CD14-positive monocyte (primary cell): Measurements from ENCODE around the gene PYROXD2. TPM values are rescaled to one million over a fixed set of nuclear protein-coding genes. Genes with fewer than 3 reads are reported as not detected.

Experiments used
- DNase-seq, 3 donors: peaks; one replicate each; pipeline ENCODE4 v3.0.0-alpha.2; 2011 to 2022
- H2AFZ ChIP-seq: 2 replicates; pipeline ENCODE4 v1.6.0; 2012; ENCODE audit warnings: mild to moderate bottlenecking, low read depth, low read length, inconsistent platforms; ENCODE audit not compliant: insufficient read depth, poor library complexity, severe bottlenecking
- H3K27ac ChIP-seq, 2 donors: 1 replicate in 1 of 2; 2 replicates in 1 of 2; pipeline ENCODE4 v1.5.1; 2012 to 2013; ENCODE audit warnings: low read length in 2 of 2, control low read depth in 1 of 2, inconsistent platforms in 1 of 2, low read depth in 1 of 2, mild to moderate bottlenecking in 1 of 2
- H3K27me3 ChIP-seq, 2 donors: one replicate each; pipeline versions ENCODE4 v1.6.0 to v1.6.1; 2011 to 2013; ENCODE audit warnings: low read length in 2 of 2; ENCODE audit not compliant: control insufficient read depth in 2 of 2, insufficient read depth in 2 of 2
- H3K36me3 ChIP-seq, 2 donors: replicated peaks in 1 of 2; 1 replicate in 1 of 2; 2 replicates in 1 of 2; pipeline versions ENCODE4 v1.5.1 to v1.6.1; 2012 to 2013; ENCODE audit warnings: low read length in 2 of 2, control low read depth in 1 of 2, inconsistent platforms in 1 of 2, mild to moderate bottlenecking in 1 of 2; ENCODE audit not compliant: insufficient read depth in 2 of 2, control insufficient read depth in 1 of 2
- H3K4me1 ChIP-seq, 2 donors: 1 replicate in 1 of 2; 2 replicates in 1 of 2; pipeline versions ENCODE4 v1.5.1 to v1.6.1; 2012 to 2013; ENCODE audit warnings: low read length in 2 of 2, control low read depth in 1 of 2, inconsistent platforms in 1 of 2, mild to moderate bottlenecking in 1 of 2, moderate library complexity in 1 of 2; ENCODE audit not compliant: insufficient read depth in 2 of 2, control insufficient read depth in 1 of 2
- H3K4me2 ChIP-seq: replicated peaks from 2 replicates; pipeline ENCODE3; 2012; ENCODE audit warnings: low read length, moderate library complexity, mild to moderate bottlenecking; ENCODE audit not compliant: poor library complexity, severe bottlenecking; ENCODE audit errors: extremely low read depth
- H3K4me3 ChIP-seq, 3 experiments: fragments of 200-600 bp in 1 of 3; sonication (generic) in 1 of 3; replicated peaks in 1 of 3; 1 replicate in 2 of 3; 2 replicates in 1 of 3; pipeline ENCODE4 v1.5.1; 2011 to 2013; ENCODE audit warnings: low read length in 3 of 3, mild to moderate bottlenecking in 3 of 3, control low read depth in 2 of 3, low read depth in 2 of 3, inconsistent platforms in 1 of 3, moderate library complexity in 1 of 3
- H3K79me2 ChIP-seq: 2 replicates; pipeline ENCODE4 v1.6.0; 2012; ENCODE audit warnings: mild to moderate bottlenecking, control low read depth, inconsistent platforms, low read length, moderate library complexity; ENCODE audit not compliant: insufficient read depth
- H3K9ac ChIP-seq: 2 replicates; pipeline ENCODE4 v1.6.0; 2017; ENCODE audit warnings: low read length, mild to moderate bottlenecking; ENCODE audit not compliant: insufficient read depth, poor library complexity, severe bottlenecking
- H3K9me3 ChIP-seq, 2 donors: replicated peaks in 1 of 2; 1 replicate in 1 of 2; 2 replicates in 1 of 2; pipeline versions ENCODE4 v1.5.1 to v1.6.1; 2012 to 2013; ENCODE audit warnings: low read length in 2 of 2, control low read depth in 1 of 2; ENCODE audit not compliant: control insufficient read depth in 1 of 2, insufficient read depth in 1 of 2
- H4K20me1 ChIP-seq: 2 replicates; pipeline ENCODE4 v1.6.0; 2012; ENCODE audit warnings: mild to moderate bottlenecking, low read length, control low read depth, moderate library complexity; ENCODE audit not compliant: insufficient read depth
- H3K27ac Mint-ChIP-seq, 7 donors: one replicate each; pipeline ENCODE4 v1.8.0; 2020; ENCODE audit warnings: mild to moderate bottlenecking in 7 of 7, mixed read lengths in 7 of 7, moderate library complexity in 6 of 7, inconsistent platforms in 2 of 7
- H3K27me3 Mint-ChIP-seq, 3 donors: one replicate each; pipeline ENCODE4 v1.8.0; 2021 to 2022; ENCODE audit warnings: low read depth in 3 of 3, mild to moderate bottlenecking in 3 of 3, mixed read lengths in 3 of 3, moderate library complexity in 3 of 3, inconsistent platforms in 1 of 3
- H3K36me3 Mint-ChIP-seq, 2 donors: one replicate each; pipeline ENCODE4 v1.8.0; 2020; ENCODE audit warnings: mixed read lengths in 2 of 2, inconsistent platforms in 1 of 2, mild to moderate bottlenecking in 1 of 2
- H3K4me1 Mint-ChIP-seq: one replicate; pipeline ENCODE4 v1.8.0; 2020; ENCODE audit warnings: mild to moderate bottlenecking, mixed read lengths
- H3K4me3 Mint-ChIP-seq, 2 donors: one replicate each; pipeline ENCODE4 v1.8.0; 2020; ENCODE audit warnings: mild to moderate bottlenecking in 2 of 2, mixed read lengths in 2 of 2, moderate library complexity in 1 of 2
- H3K9me3 Mint-ChIP-seq, 7 donors: one replicate each; pipeline ENCODE4 v1.8.0; 2020 to 2022; ENCODE audit warnings: mixed read lengths in 7 of 7, mild to moderate bottlenecking in 6 of 7, moderate library complexity in 6 of 7, inconsistent platforms in 2 of 7
- CTCF ChIP-seq: fragments of 200-600 bp; IDR thresholded peaks from one replicate; pipeline ENCODE4 v1.8.0; 2022; ENCODE audit warnings: antibody characterized with exemption, mild to moderate bottlenecking
- WGBS: methylation state at CpG from one replicate; pipeline ENCODE4 v1.1.5; 2013; ENCODE audit warnings: missing lambda C conversion rate; ENCODE audit not compliant: insufficient coverage; 5-methylcytosine and 5-hydroxymethylcytosine counted together
- intact Hi-C, 2 donors: fragments of 100-400 bp; cut with micrococcal nuclease; formaldehyde crosslinking; loops; one replicate each; pipeline versions ENCODE4 v1.15.0 to v1.15.1; 2023
- polyA plus RNA-seq, 3 donors: library from polyadenylated mRNA; depleted of rRNA in 1 of 3; unstranded in 2 of 3; stranded (reverse) in 1 of 3; fragments of 300-500 nt in 2 of 3; fragments of >200 nt in 1 of 3; fragmentation: Illumina TruSeq in 2 of 3; gene quantifications; 1 replicate in 2 of 3; 2 replicates in 1 of 3; pipeline ENCODE4 v1.2.3, GENCODE V29; 2012 to 2021

Gene PYROXD2
- polyA plus RNA-seq, 3 donors = 0.27 to 21.6 (median 1.00) TPM

- peaks cover 0 to 1% of the 10 kb centered on the region in 2 donors for H3K27me3 ChIP-seq
- Mint-ChIP-seq H3K4me1 (peaks cover 11% of the 10 kb centered on the region), H3K4me3 (no peak overlapping the region), H3K27ac (no peak overlapping the region), H3K9me3 (peaks cover 0 to 1% (median 0%) of the 10 kb centered on the region in 7 donors), H3K36me3 (no peaks in the 10 kb centered on the region), H3K27me3 (peaks cover 7 to 14% (median 9%) of the 10 kb centered on the region in 3 donors)
- no peak overlapping the region for H2AFZ ChIP-seq
- no peak for TF ChIP-seq CTCF
- no peak overlapping the region for H3K9ac ChIP-seq
- no peak for DNase-seq
- intact Hi-C loops = no loop called here
- H4K20me1 ChIP-seq = no peaks in the 10 kb centered on the region
- H3K9me3 ChIP-seq = no peaks in the 10 kb centered on the region
- peaks cover 0 to 6% of the 10 kb centered on the region in 2 donors for H3K4me1 ChIP-seq
- H3K4me2 ChIP-seq = no peak overlapping the region
- H3K36me3 ChIP-seq = no peaks in the 10 kb centered on the region
- no peak overlapping the region for H3K27ac ChIP-seq
- H3K79me2 ChIP-seq = no peaks in the 10 kb centered on the region
- H3K4me3 ChIP-seq = no peak overlapping the region
- WGBS = 100% methylated on average over 2 of the region's 6 CpGs
Observed at GRCh38 chr10:98463016-98463415, 48.0 kb upstream of the PYROXD2 start.

GRCh38 chr10:98461500-98461842 lies 46.5 kb upstream of the PYROXD2 start:
- Histone ChIP-seq H3K4me1 (no peaks in the 10 kb centered on the region), H3K9me3 (no peaks in the 10 kb centered on the region), H2AFZ (no peak overlapping the region), H3K27me3 (peaks cover 0 to 4% of the 10 kb centered on the region in 2 donors), H3K79me2 (no peaks in the 10 kb centered on the region), H3K4me3 (no peak overlapping the region), H3K27ac (no peak overlapping the region), H3K9ac (no peak overlapping the region), H3K36me3 (no peaks in the 10 kb centered on the region), H4K20me1 (no peaks in the 10 kb centered on the region), H3K4me2 (no peak overlapping the region)
- no peak overlapping the region for H3K4me3 Mint-ChIP-seq
- no peaks in the 10 kb centered on the region for H3K9me3 Mint-ChIP-seq
- H3K4me1 Mint-ChIP-seq = peaks cover 8% of the 10 kb centered on the region
- DNase-seq = no peak
- H3K27me3 Mint-ChIP-seq = peaks cover 14 to 16% (median 15%) of the 10 kb centered on the region in 3 donors
- intact Hi-C loops = no loop called here
- H3K27ac Mint-ChIP-seq = no peak overlapping the region
- no peaks in the 10 kb centered on the region for H3K36me3 Mint-ChIP-seq
- no peak for TF ChIP-seq CTCF
- no CpG with 5 or more reads among the region's 3 CpGs for WGBS
